ENCODE results near the gene TINCR.

TINCR gene

DNA sequence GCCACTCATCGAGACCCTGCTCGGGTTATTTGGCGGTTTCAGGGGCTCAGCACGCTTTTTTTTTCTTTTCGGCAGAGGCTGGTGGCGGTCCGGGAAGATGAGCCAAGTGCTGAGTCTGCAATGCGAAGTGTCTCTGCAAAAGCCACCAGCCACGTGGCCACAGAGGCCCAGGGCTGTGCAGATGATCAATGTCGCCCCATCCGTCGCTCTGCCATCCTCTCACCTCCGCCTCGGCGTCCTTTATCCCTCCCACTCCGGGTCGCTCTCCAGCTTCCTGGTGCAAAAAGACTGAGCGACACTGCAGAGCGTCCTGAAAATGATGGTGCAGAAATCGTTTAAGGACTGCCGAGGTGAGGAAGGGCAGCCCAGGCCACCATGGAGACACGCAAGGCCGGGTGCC lies 55.0 kb downstream of the TINCR start:
- Histone ChIP-seq H3K27me3 (replicated peaks; ENCODE audit: insufficient read depth, low read length) (peaks cover 61% of the 10 kb centered on the region), H3K36me3 (replicated peaks; ENCODE audit: insufficient read depth, low read length) (no peaks in the 10 kb centered on the region), H3K79me2 (ENCODE audit: low read length) (no peaks in the 10 kb centered on the region), H3K9me2 (replicated peaks; ENCODE audit: insufficient read depth, low read length) (no peaks in the 10 kb centered on the region), H3K4me1 (ENCODE audit: low read length) (no peaks in the 10 kb centered on the region), H4K20me1 (ENCODE audit: insufficient read depth, low read length) (no peaks in the 10 kb centered on the region), H3F3A (ENCODE audit: insufficient read depth, low read length) (no peaks in the 10 kb centered on the region), H3K27ac (ENCODE audit: low read length) (no peak overlapping the region), H3K9me3 (replicated peaks; ENCODE audit: insufficient read depth, low read length) (no peaks in the 10 kb centered on the region), H2AFZ (ENCODE audit: low read length) (no peak overlapping the region), H3K4me2 (ENCODE audit: low read depth, low read length) (no peak overlapping the region), H3K9ac (ENCODE audit: low read length) (no peak overlapping the region), H3K4me3 (ENCODE audit: low read length) (no peak overlapping the region)
- DNase-seq = no peak
- no peak for TF ChIP-seq EZH2phosphoT487 (IDR thresholded peaks at IDR 0.05; ENCODE audit: low read length)
- TF ChIP-seq EZH2 (optimal IDR thresholded peaks at IDR 0.05; ENCODE audit: low read depth, low read length) = no peak
- TF ChIP-seq, protein P1, sequence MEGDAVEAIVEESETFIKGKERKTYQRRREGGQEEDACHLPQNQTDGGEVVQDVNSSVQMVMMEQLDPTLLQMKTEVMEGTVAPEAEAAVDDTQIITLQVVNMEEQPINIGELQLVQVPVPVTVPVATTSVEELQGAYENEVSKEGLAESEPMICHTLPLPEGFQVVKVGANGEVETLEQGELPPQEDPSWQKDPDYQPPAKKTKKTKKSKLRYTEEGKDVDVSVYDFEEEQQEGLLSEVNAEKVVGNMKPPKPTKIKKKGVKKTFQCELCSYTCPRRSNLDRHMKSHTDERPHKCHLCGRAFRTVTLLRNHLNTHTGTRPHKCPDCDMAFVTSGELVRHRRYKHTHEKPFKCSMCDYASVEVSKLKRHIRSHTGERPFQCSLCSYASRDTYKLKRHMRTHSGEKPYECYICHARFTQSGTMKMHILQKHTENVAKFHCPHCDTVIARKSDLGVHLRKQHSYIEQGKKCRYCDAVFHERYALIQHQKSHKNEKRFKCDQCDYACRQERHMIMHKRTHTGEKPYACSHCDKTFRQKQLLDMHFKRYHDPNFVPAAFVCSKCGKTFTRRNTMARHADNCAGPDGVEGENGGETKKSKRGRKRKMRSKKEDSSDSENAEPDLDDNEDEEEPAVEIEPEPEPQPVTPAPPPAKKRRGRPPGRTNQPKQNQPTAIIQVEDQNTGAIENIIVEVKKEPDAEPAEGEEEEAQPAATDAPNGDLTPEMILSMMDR (IDR thresholded peaks at IDR 0.05; ENCODE audit: low read length) = no peak
